D721Med (cell line): ENCODE measurements around the gene SEC31B.

Experiments used
- DNase-seq: peaks from one replicate; pipeline ENCODE4 v3.0.0; 2011; ENCODE audit warnings: low spot score; ENCODE audit not compliant: insufficient read length
- FAIRE-seq: peaks from 2 replicates; lab custom pipeline; 2011; peaks lifted over from hg19 to GRCh38; lab: Jason Lieb, UNC
- TF ChIP-seq, protein P1 (sequence below): IDR thresholded peaks from 2 replicates; pipeline ENCODE4 v1.5.1; 2012; ENCODE audit warnings: mild to moderate bottlenecking, control low read depth; ENCODE audit not compliant: insufficient read depth; ENCODE audit errors: missing control alignments

The SEC31B gene

DNA sequence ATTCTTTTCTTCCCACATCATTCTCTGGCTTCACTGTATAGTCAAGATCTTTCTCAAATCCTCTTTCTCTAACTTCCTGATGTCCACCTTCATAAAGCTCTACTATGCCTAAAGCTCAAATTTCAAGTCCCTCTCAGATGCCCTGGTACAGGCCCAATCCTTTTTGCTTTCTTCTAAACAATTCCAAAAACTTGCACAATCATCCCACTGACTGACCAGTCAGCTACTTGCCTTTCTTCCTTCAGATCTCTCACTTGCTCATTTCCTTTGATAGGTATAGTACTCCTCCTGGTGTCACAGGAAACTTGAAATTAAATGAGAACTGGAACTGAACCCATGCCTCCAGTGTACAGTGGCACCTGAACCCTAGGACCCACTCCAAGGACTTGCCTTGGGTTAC is 18.2 kb downstream of the SEC31B start:
- TF ChIP-seq, protein P1, sequence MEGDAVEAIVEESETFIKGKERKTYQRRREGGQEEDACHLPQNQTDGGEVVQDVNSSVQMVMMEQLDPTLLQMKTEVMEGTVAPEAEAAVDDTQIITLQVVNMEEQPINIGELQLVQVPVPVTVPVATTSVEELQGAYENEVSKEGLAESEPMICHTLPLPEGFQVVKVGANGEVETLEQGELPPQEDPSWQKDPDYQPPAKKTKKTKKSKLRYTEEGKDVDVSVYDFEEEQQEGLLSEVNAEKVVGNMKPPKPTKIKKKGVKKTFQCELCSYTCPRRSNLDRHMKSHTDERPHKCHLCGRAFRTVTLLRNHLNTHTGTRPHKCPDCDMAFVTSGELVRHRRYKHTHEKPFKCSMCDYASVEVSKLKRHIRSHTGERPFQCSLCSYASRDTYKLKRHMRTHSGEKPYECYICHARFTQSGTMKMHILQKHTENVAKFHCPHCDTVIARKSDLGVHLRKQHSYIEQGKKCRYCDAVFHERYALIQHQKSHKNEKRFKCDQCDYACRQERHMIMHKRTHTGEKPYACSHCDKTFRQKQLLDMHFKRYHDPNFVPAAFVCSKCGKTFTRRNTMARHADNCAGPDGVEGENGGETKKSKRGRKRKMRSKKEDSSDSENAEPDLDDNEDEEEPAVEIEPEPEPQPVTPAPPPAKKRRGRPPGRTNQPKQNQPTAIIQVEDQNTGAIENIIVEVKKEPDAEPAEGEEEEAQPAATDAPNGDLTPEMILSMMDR = no peak
- FAIRE-seq (no peak), DNase-seq (no peak)

DNA sequence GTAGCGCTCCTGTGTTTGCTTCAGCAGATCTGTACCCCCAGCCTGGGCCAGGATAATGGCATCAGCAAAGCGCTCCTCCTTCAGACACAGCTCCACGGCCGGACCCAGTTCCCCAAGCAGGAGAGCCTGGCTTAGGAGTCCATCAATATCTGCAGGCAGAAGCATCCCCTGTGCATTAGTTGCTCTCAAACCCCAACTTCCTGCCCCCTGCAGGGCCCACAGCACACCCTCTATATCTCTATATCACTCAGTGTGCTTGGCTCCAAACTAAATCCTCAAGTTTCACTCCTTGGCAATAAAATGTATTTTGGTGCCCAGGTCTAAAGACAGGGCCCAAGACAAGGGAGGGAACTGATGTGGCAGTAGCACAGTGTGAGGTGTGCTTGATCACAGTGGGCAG is 21.6 kb downstream of the SEC31B start:
- TF ChIP-seq, protein P1 = no peak
- DNase-seq = no peak
- FAIRE-seq = no peak

DNA sequence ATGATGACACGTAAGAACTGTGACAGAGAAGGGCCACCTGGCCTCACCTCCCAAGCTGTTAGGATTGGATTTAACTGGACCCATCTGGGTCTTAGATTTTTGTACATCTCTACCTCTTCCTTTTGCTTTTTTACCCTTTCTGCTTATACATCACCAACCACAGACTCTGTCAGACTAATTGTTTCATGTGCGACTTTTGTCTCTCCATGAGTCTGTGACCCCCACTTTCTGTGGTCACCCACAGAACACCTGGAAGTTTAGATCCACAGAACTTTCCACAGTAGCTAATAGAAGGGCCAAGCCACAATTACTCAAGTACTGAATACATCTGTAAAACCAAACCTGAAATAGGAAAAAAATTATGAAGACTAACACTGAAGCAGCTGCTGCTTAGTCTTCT is 23.1 kb downstream of the SEC31B start:
- DNase-seq = no peak
- TF ChIP-seq, protein P1 = no peak
- FAIRE-seq = no peak

DNA sequence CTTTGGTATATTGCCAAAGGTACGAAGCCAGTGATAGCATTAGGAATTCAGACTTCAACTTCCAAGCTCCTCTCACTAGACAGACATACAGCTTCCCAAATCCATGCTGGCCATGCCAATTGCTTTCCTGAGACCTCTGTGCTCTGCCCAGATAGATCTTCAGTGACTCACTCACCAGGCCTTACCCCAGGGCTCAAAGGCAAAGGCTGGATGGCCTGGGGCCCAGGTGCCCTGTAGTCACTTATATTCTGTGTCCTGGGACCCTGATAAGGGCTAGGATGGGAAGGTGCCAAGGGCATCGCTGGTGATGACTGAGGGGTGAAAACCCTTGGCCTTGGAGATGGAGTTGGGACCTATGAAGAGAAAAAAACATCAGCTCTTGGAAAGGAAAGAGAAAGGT is 29.1 kb downstream of the SEC31B start:
- DNase-seq (no peak), FAIRE-seq (no peak)
- TF ChIP-seq, protein P1 = no peak

DNA sequence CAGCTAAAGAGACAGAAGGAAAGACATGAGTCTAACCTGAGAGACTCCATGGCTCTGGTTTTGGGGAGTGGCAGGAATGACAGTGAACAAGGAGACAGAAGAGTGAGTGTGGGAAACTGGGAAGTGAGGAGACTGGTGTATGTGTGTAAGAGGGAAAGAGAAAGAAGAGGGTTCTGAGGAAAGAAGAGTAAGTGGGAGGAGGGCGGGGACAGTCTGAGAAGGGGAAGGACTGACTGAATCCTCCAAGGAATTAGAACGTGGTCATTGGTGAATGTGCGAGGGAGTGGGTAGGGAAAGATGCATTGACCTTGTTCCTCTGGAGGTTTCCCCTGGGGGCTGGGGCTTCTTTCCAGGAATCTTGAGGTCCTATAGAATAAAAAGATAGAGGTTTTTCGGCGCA is 30.3 kb downstream of the SEC31B start:
- TF ChIP-seq, protein P1 = no peak
- no peak for FAIRE-seq

DNA sequence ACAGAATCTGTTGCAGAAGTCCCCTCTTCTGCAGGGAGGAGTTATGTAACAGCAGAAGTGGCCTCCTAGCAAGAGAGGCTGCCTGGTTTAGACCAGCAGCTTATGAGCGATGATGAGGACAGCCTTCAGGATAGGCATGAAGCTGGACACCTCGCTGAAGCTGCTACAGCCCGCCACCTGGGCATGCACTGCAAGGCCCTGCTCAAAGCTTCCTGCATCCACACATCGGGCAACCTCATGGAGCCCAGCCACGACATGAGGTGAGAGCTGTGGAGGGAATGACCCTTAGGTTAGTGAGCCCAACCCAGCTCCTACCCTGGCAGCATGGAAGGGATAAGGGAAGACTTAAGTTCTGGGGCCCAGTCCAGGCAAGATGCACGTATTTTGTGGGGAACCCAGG is 32.1 kb downstream of the SEC31B start:
- TF ChIP-seq, protein P1 = no peak
- DNase-seq = no peak
- FAIRE-seq = no peak

More for the DNA sequence above, 30.3 kb downstream of the SEC31B start:
- DNase-seq = no peak

DNA sequence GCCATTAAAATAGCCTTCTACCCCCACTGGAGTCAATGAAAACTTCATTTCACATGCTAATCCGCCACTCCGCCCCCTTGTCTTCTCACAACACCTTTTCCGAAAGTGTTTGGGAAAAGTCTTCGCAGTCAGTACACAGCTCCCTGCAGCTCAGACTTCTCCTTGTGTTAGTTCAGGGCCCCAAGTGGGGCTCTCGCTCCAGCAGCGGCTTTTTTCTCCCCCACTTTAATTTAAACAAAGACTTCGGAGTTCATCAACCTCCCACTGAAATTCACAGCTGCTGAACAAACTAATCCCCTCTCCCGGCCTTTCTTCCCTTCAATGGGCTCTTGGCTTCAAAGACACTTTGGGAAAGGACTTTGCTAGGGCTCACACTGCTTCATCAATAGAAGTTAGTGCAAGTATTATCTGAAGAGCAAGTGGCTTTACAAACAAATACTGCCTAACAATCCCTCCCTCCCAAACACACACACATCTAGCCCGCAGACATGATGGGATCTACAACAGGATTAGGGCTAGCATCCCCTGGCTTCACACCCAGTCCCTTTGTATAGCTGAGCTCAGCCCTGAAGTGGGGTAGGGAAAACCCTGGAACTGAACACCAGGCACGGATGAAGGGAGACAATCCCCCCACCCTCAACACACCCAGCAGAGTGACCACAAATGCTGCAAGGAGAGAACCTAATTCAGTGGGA is 33.7 kb downstream of the SEC31B start:
- TF ChIP-seq, protein P1 = no peak
- FAIRE-seq = no peak
- no peak for DNase-seq
